ENCODE data around the gene DUSP8. TPM values are rescaled to one million over a fixed set of nuclear protein-coding genes. Genes with fewer than 3 reads are reported as not detected.

The DUSP8 gene
- total RNA-seq, 1 experiment from 2014 or later = 7.7 TPM

DNA sequence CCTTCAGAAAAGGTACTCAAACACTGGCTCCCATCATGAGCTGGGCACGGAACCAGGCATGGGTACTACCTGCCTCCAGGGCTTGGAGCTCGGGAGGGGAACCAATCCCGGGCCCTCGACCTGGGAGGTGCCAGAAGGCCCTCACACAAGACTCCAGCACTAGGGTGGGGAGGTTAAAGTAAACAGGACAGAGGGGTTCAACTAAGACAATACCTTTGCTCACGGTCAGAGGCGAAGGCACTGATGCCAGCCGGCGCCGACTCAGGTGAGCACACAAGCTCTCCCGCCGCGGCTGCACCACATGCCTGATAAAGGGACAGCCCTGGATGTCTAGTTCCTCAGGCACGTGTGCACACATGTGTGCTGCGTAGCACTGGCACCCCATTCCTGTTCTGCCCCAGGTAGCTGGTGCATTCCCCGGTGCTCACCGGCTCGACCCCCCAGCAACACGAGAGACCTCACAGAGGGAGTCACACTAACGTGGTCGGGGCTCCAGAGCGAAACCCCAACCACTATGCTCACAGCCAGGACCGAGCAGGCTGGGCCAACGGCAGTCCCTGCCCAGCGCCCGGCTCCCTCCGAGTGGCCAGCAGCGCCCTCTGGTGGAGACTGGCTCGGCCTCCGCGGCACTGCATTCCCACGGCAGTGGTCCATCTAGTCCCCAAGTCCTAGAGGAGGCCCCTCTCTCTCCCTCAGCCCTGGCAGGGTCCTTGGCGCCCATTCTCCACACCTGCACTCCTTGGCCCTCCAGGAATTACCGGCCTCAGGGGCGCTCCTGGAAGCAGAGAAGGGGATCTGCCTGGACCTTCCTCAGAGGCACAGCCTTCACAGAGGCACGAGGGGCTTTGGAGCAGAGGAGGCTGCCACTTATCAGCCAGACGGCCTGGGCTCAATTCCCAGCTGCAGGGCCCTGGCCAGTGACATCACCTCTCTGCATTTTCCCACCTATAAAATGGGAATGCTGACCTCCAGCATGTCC is 56.7 kb downstream of the DUSP8 start:
- Histone ChIP-seq H3K27me3 (replicated peaks; ENCODE audit: control insufficient read depth, insufficient read depth, low read length) (no peaks in the 10 kb centered on the region), H3K4me3 (ENCODE audit: low read depth, low read length) (no peak overlapping the region), H3K9me3 (no peaks in the 10 kb centered on the region), H3K36me3 (ENCODE audit: control insufficient read depth, insufficient read depth, low read length) (no peaks in the 10 kb centered on the region), H3K4me1 (no peaks in the 10 kb centered on the region)
- POLR2A ChIA-PET = no interaction called here
- H3K27me3 Mint-ChIP-seq (ENCODE audit: insufficient read depth, unreplicated experiment) = no peaks in the 10 kb centered on the region
- CTCF ChIA-PET = interaction anchor here (1.0 kb wide), 1 partner anchor 285 kb away, joined by 3 read pairs; no protein-coding TSS in a partner anchor
- peak; percentile 55 to 77 for DNase-seq
- H3K36me3 Mint-ChIP-seq (ENCODE audit: insufficient read depth, unreplicated experiment) = peaks cover 5% of the 10 kb centered on the region
- TF ChIP-seq, protein P1, sequence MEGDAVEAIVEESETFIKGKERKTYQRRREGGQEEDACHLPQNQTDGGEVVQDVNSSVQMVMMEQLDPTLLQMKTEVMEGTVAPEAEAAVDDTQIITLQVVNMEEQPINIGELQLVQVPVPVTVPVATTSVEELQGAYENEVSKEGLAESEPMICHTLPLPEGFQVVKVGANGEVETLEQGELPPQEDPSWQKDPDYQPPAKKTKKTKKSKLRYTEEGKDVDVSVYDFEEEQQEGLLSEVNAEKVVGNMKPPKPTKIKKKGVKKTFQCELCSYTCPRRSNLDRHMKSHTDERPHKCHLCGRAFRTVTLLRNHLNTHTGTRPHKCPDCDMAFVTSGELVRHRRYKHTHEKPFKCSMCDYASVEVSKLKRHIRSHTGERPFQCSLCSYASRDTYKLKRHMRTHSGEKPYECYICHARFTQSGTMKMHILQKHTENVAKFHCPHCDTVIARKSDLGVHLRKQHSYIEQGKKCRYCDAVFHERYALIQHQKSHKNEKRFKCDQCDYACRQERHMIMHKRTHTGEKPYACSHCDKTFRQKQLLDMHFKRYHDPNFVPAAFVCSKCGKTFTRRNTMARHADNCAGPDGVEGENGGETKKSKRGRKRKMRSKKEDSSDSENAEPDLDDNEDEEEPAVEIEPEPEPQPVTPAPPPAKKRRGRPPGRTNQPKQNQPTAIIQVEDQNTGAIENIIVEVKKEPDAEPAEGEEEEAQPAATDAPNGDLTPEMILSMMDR (IDR thresholded peaks at IDR 0.05; ENCODE audit: insufficient read depth in 1 of 2, low read depth in 1 of 2, low read length in 1 of 2, severe bottlenecking in 1 of 2, unreplicated experiment in 1 of 2) = peak; percentile 68 to 84
- peaks cover 12% of the 10 kb centered on the region for H3K4me1 Mint-ChIP-seq (ENCODE audit: low read depth, unreplicated experiment)
- no TSS peak for BruUV-seq (replicated peaks)
- H3K4me3 Mint-ChIP-seq (ENCODE audit: unreplicated experiment) = no peak overlapping the region
- intact Hi-C loops (cut with micrococcal nuclease; ENCODE audit: unreplicated experiment) = loop anchor here (2.0 kb wide), 1 partner anchor 401 kb away; no protein-coding TSS in a partner anchor
- H3K9me3 Mint-ChIP-seq (ENCODE audit: unreplicated experiment) = no peaks in the 10 kb centered on the region
- H3K27ac Mint-ChIP-seq (ENCODE audit: unreplicated experiment) = no peak overlapping the region

DNA sequence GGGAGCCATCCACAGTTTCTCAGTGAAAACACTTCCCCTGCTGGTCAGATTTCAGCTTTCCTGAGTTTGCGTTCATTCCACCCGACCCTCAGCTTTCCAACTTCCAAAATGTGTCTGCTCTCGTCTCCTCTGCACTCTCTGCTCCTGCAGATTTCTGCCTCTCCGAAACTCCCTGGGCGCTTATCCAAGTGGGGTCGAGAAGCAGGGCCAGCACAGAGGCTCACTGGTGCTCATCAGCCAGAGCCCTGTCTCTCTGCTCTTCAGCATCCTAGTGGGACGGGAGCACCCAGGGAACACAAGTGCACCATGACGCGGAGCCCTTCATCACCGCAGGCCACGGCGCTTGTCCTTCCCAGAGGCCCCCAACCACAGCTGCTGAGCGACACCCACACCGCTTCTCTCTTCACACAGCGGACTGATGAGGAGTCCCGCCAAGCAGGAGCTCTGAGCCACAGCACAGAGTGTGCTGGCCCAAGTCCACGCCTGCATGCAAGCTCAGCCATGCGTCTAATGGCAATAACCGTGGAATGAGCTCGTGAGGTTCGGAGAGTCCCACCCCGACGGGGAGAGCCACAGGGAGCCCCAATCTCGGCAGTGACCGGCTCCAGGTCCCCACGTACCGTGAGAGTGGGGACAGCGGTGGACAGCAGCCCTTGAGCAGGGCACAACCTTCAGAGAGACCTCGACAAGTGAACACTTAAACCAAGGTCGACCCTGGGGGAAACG is 57.6 kb downstream of the DUSP8 start:
- Mint-ChIP-seq H3K4me1 (ENCODE audit: low read depth, unreplicated experiment) (peaks cover 12% of the 10 kb centered on the region), H3K27ac (ENCODE audit: unreplicated experiment) (no peak overlapping the region), H3K4me3 (ENCODE audit: unreplicated experiment) (no peak overlapping the region), H3K9me3 (ENCODE audit: unreplicated experiment) (no peaks in the 10 kb centered on the region), H3K27me3 (ENCODE audit: insufficient read depth, unreplicated experiment) (no peaks in the 10 kb centered on the region), H3K36me3 (ENCODE audit: insufficient read depth, unreplicated experiment) (peaks cover 4% of the 10 kb centered on the region)
- POLR2A ChIA-PET = no interaction called here
- Histone ChIP-seq H3K4me1 (no peaks in the 10 kb centered on the region), H3K36me3 (ENCODE audit: control insufficient read depth, insufficient read depth, low read length) (no peaks in the 10 kb centered on the region), H3K4me3 (ENCODE audit: low read depth, low read length) (no peak overlapping the region), H3K27me3 (replicated peaks; ENCODE audit: control insufficient read depth, insufficient read depth, low read length) (no peaks in the 10 kb centered on the region), H3K9me3 (no peaks in the 10 kb centered on the region)
- no TSS peak for BruUV-seq (replicated peaks)
- intact Hi-C loops (cut with micrococcal nuclease; ENCODE audit: unreplicated experiment) = loop anchor here (2.0 kb wide), 1 partner anchor 400 kb away; no protein-coding TSS in a partner anchor
- DNase-seq = no peak
- TF ChIP-seq, protein P1 (IDR thresholded peaks at IDR 0.05; ENCODE audit: insufficient read depth in 1 of 2, low read depth in 1 of 2, low read length in 1 of 2, severe bottlenecking in 1 of 2, unreplicated experiment in 1 of 2) = no peak
- CTCF ChIA-PET = interaction anchor here (0.7 to 1.0 kb wide), 2 partner anchors 177 to 284 kb away, joined by 3 read pairs; no protein-coding TSS in a partner anchor

All from Caco-2 (cell line).